Measurements from ENCODE around the gene PDGFC. TPM values are rescaled to one million over a fixed set of nuclear protein-coding genes. Genes with fewer than 3 reads are reported as not detected.
A peak's percentile ranks its signal among the peaks of the same experiment; 100 is the strongest.
"Not testable (repeated sequence)": the region's sequence is repeated elsewhere in the genome, so short reads cannot be mapped to it uniquely, and the experiment has no call there.

PDGFC gene
- total and polyA plus RNA-seq, 8 donors = 4.9 to 39.8 (median 10.8) TPM

DNA sequence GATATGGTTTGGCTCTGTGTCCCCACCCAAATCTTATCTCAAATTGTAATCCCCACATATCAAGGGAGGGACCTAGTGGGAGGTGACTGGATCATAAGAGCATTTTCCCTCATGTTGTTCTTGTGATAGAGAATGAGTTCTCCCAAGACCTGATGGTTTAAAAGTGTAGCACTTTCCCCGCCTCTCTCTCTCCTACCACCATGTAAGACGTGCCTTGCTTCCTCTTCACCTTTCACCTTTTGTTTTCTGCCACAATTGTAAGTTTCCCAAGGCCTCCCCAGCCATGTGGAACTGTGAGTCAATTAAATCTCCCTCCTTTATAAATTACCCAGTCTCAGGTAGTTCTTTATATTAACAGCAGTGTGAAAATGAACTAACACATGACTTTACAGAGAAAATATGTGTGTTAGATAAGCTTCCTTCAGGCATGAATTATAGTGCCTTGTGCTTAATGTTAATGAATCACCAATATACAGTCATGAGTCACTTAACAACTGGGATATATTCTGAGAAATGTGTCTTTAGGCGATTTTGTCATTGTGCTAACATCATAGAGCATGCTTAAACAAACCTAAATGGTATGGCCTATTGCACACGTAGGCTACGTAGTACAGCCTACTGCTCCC is 37.9 kb downstream of the PDGFC start:
- H3K36me3 ChIP-seq = no peaks in the 10 kb centered on the region
- peak in 1 of 3 donors; percentile 35 for TF ChIP-seq POLR2AphosphoS5 (IDR thresholded peaks at IDR 0.05)
- TF ChIP-seq EP300 (IDR thresholded peaks at IDR 0.05) = no peak
- TF ChIP-seq, protein P1, sequence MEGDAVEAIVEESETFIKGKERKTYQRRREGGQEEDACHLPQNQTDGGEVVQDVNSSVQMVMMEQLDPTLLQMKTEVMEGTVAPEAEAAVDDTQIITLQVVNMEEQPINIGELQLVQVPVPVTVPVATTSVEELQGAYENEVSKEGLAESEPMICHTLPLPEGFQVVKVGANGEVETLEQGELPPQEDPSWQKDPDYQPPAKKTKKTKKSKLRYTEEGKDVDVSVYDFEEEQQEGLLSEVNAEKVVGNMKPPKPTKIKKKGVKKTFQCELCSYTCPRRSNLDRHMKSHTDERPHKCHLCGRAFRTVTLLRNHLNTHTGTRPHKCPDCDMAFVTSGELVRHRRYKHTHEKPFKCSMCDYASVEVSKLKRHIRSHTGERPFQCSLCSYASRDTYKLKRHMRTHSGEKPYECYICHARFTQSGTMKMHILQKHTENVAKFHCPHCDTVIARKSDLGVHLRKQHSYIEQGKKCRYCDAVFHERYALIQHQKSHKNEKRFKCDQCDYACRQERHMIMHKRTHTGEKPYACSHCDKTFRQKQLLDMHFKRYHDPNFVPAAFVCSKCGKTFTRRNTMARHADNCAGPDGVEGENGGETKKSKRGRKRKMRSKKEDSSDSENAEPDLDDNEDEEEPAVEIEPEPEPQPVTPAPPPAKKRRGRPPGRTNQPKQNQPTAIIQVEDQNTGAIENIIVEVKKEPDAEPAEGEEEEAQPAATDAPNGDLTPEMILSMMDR (IDR thresholded peaks at IDR 0.05) = no peak
- peak overlapping the region in 1 of 5 donors; percentile 37 for H3K27ac ChIP-seq
- DNase-seq = peak in 1 of 2 donors; percentile 77
- H3K27me3 ChIP-seq = no peaks in the 10 kb centered on the region
- H3K9me3 ChIP-seq = no peaks in the 10 kb centered on the region
- H3K4me3 ChIP-seq = no peak overlapping the region
- peaks cover 0 to 25% (median 0%) of the 10 kb centered on the region in 4 donors for H3K4me1 ChIP-seq
- intact Hi-C loops (cut with DNase I; ENCODE audit: low total_unique reads) = no loop called here
- 46 to 69% (median 56%) methylated on average over 5 of the region's 5 CpGs for WGBS, 5 donors

DNA sequence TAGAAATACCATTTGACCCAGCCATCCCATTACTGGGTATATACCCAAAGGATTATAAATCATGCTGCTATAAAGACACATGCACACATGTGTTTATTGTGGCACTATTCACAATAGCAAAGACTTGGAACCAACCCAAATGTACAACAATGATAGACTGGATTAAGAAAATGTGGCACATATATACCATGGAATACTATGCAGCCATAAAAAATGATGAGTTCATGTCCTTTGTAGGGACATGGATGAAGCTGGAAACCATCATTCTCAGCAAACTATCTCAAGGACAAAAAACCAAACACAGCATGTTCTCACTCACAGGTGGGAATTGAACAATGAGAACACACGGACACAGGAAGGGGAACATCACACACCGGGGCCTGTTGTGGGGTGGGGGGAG is 39.2 kb downstream of the PDGFC start:
- H3K9me3 ChIP-seq; intact Hi-C loops (cut with DNase I; ENCODE audit: low total_unique reads): not testable (repeated sequence)

DNA sequence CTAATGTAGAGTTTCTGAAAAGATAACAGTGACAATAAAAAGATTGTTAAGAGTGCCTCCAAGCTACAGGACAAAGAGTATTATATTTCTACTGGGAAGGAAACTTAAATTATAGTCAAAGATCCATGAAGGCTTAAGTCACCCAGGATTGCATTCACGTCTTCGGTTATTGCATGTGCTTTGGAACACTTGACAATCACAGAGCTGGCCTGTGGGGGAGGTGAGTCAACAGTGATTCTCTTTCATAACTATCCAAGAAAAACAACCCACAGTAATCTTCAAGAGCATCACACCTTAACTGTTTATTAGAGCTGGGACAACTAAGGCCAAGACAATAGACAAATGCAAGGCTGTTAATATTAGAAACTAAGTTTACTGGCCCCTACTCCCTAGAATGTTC is 40.3 kb downstream of the PDGFC start:
- Histone ChIP-seq H3K36me3 (no peaks in the 10 kb centered on the region), H3K4me1 (peaks cover 0 to 25% (median 0%) of the 10 kb centered on the region in 4 donors), H3K4me3 (no peak overlapping the region), H3K9me3 (peaks cover 0 to 9% (median 2%) of the 10 kb centered on the region in 4 donors), H3K27ac (peak overlapping the region in 1 of 5 donors; percentile 9), H3K27me3 (no peaks in the 10 kb centered on the region)
- no peak for DNase-seq
- WGBS, 5 donors = 26 to 44% (median 29%) methylated on average over 2 of the region's 2 CpGs
- intact Hi-C loops (cut with DNase I; ENCODE audit: low total_unique reads) = no loop called here
- TF ChIP-seq, protein P1 (IDR thresholded peaks at IDR 0.05) = no peak
- TF ChIP-seq POLR2AphosphoS5 (IDR thresholded peaks at IDR 0.05) = no peak
- TF ChIP-seq EP300 (IDR thresholded peaks at IDR 0.05) = no peak
- TF ChIP-seq POLR2A (IDR thresholded peaks at IDR 0.05) = no peak

More for the DNA sequence above, 39.2 kb downstream of the PDGFC start:
- 92 to 100% (median 100%) methylated on average over 1 to 2 of the region's 2 CpGs for WGBS, 5 donors
- not testable (repeated sequence) for H3K27ac ChIP-seq, H3K27me3 ChIP-seq, H3K36me3 ChIP-seq, DNase-seq, H3K4me3 ChIP-seq
- H3K4me1 ChIP-seq = peaks cover 0 to 25% (median 0%) of the 10 kb centered on the region in 4 donors

DNA sequence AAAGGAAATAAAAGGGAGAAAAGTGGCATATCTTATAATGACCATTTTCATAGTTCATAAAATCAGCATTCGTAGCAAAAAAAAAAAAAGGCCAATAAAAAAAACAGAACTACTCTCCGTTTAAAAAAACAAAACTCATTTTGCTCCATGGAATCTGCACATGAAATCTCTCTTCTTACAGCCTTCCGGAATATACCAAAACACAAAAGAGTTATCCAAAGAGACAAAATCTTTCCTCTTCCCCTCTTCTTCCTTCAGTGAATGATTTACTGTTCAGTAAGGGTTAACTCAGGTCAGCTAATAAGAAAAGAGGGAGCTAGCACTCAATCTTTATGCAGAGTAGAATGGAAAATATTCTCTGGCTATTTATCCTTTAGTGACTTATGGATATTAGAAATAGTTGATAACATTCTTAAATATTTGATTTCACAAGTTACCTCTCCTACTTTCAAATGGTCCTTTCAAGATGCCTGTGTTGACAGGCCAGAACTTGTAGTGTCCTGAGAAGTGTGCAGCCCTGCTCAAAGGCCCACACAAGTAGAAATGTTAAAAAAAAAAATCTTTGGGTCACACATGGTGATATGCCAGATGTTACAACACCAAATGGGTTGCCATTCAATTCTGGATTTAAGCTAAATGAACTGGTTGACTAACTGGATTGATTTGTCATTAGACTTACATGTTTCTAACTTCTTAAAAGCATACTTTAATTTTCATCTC is 42.1 kb downstream of the PDGFC start:
- 75 to 86% (median 84%) methylated on average over 3 of the region's 3 CpGs for WGBS, 5 donors
- no peak overlapping the region for H3K27ac ChIP-seq
- no peak for TF ChIP-seq POLR2AphosphoS5 (IDR thresholded peaks at IDR 0.05)
- TF ChIP-seq POLR2A (IDR thresholded peaks at IDR 0.05) = no peak
- TF ChIP-seq, protein P1 (IDR thresholded peaks at IDR 0.05) = no peak
- no peak for TF ChIP-seq EP300 (IDR thresholded peaks at IDR 0.05)
- no peak for DNase-seq
- H3K27me3 ChIP-seq = no peaks in the 10 kb centered on the region
- no peak overlapping the region for H3K4me3 ChIP-seq
- no peaks in the 10 kb centered on the region for H3K36me3 ChIP-seq
- intact Hi-C loops (cut with DNase I; ENCODE audit: low total_unique reads) = no loop called here
- H3K9me3 ChIP-seq = peaks cover 0 to 9% (median 2%) of the 10 kb centered on the region in 4 donors
- H3K4me1 ChIP-seq = peaks cover 3 to 28% (median 8%) of the 10 kb centered on the region in 4 donors

Measured in stomach (tissue), 9 donors.